ENCODE data around the gene SH3D19. TPM values are rescaled to one million over a fixed set of nuclear protein-coding genes. Genes with fewer than 3 reads are reported as not detected.

Gene SH3D19
- total and polyA plus RNA-seq, 3 donors from 2014 or later = 40.6 to 58.6 (median 49.9) TPM

- H3K9me3 ChIP-seq = no peaks in the 10 kb centered on the region
- WGBS, 2 donors = 90% methylated on average over 10 of the region's 10 CpGs
- H3K27me3 ChIP-seq = no peaks in the 10 kb centered on the region
- H3K27ac ChIP-seq = peak overlapping the region in 1 of 2 donors; percentile 36
- no peak overlapping the region for H3K4me3 ChIP-seq
- TF ChIP-seq POLR2A (IDR thresholded peaks at IDR 0.05) (no peak), CTCF (IDR thresholded peaks at IDR 0.05) (no peak)
- no peak for DNase-seq
- H3K36me3 ChIP-seq (ENCODE audit: low read depth, missing control alignments) = no peaks in the 10 kb centered on the region
- intact Hi-C loops (cut with DNase I; ENCODE audit: low total_unique reads) = no loop called here
- H3K4me1 ChIP-seq = peaks cover 29% of the 10 kb centered on the region
Observed at GRCh38 chr4:151204925-151205524, 120.4 kb downstream of the SH3D19 start.

DNA sequence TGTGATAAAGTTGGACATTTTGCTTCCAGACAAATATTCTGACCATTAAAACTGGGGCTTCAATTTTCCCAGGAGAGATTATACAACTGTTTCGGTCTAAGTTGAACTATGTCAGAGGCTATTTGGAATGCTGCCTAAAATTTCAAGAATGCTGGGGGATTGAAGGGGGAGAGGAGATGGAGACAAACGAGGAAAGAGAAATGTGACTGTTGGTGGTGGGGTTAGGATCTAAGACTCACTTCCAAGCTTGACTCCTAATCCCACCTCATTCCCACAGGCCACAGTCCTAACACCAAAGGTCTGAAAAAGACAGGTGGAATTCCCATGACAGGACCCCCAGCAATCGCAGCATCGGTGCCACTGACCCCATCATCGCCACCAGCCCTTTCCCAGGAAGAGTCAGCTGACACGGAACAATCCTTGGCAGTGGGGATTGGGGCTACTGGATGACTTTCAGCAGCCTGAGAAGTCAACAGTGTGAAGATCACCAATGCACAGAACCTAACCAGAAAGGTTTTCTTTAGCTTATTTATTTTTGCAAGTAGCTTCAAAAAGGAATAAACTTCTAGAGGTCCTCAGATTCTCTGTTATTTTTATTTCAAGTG is 122.5 kb downstream of the SH3D19 start:
- Histone ChIP-seq H3K27ac (peak overlapping the region in 1 of 2 donors; percentile 59), H3K27me3 (no peaks in the 10 kb centered on the region), H3K9me3 (no peaks in the 10 kb centered on the region), H3K4me1 (peaks cover 40% of the 10 kb centered on the region), H3K36me3 (ENCODE audit: low read depth, missing control alignments) (no peaks in the 10 kb centered on the region), H3K4me3 (no peak overlapping the region)
- 54 to 55% methylated on average over 6 of the region's 6 CpGs for WGBS, 2 donors
- intact Hi-C loops (cut with DNase I; ENCODE audit: low total_unique reads) = no loop called here
- DNase-seq = no peak
- TF ChIP-seq POLR2A (IDR thresholded peaks at IDR 0.05) (no peak), CTCF (IDR thresholded peaks at IDR 0.05) (no peak)

GRCh38 chr4:151202381-151202780 is 123.0 kb downstream of the SH3D19 start:
- no peaks in the 10 kb centered on the region for H3K9me3 ChIP-seq
- no peak for DNase-seq
- intact Hi-C loops (cut with DNase I; ENCODE audit: low total_unique reads) = no loop called here
- peak overlapping the region in 1 of 2 donors; percentile 59 for H3K27ac ChIP-seq
- TF ChIP-seq CTCF (IDR thresholded peaks at IDR 0.05) = no peak
- TF ChIP-seq POLR2A (IDR thresholded peaks at IDR 0.05) = no peak
- H3K27me3 ChIP-seq = no peaks in the 10 kb centered on the region
- peaks cover 36% of the 10 kb centered on the region for H3K4me1 ChIP-seq
- 87 to 96% methylated on average over 2 of the region's 2 CpGs for WGBS, 2 donors
- no peaks in the 10 kb centered on the region for H3K36me3 ChIP-seq (ENCODE audit: low read depth, missing control alignments)
- no peak overlapping the region for H3K4me3 ChIP-seq

- Histone ChIP-seq H3K27me3 (no peaks in the 10 kb centered on the region), H3K27ac (peak overlapping the region in 1 of 2 donors; percentile 63), H3K36me3 (ENCODE audit: low read depth, missing control alignments) (no peaks in the 10 kb centered on the region), H3K9me3 (no peaks in the 10 kb centered on the region), H3K4me3 (no peak overlapping the region), H3K4me1 (peaks cover 31% of the 10 kb centered on the region)
- WGBS, 2 donors = 81 to 87% methylated on average over 6 of the region's 6 CpGs
- no peak for DNase-seq
- TF ChIP-seq CTCF (IDR thresholded peaks at IDR 0.05) = no peak
- no peak for TF ChIP-seq POLR2A (IDR thresholded peaks at IDR 0.05)
- intact Hi-C loops (cut with DNase I; ENCODE audit: low total_unique reads) = no loop called here
Observed at GRCh38 chr4:151199319-151200190, 125.8 kb downstream of the SH3D19 start.

Data from testis (tissue), 3 donors.